NB4 (cell line): ENCODE measurements around the gene LRPPRC.
"Not testable (repeated sequence)": the region's sequence is repeated elsewhere in the genome, so short reads cannot be mapped to it uniquely, and the experiment has no call there.

ENCODE experiments used
- DNase-seq: peaks from one replicate; pipeline ENCODE4 v3.0.0; 2010; ENCODE audit warnings: low read depth
- H3K4me3 ChIP-seq: one replicate; pipeline ENCODE4 v1.5.1; 2011; ENCODE audit warnings: mild to moderate bottlenecking, low read depth, low read length, moderate library complexity
- MAX ChIP-seq: IDR thresholded peaks from 2 replicates; pipeline ENCODE4 v1.6.1; 2011; ENCODE audit warnings: low read depth, low read length
- MYC ChIP-seq: IDR thresholded peaks from 2 replicates; pipeline ENCODE4 v1.6.1; 2011; ENCODE audit warnings: low read depth, low read length
- POLR2A ChIP-seq: IDR thresholded peaks from 2 replicates; pipeline ENCODE4 v1.6.1; 2011; ENCODE audit warnings: mild to moderate bottlenecking; ENCODE audit not compliant: insufficient read length; ENCODE audit errors: extremely low read depth
- TF ChIP-seq, protein P1 (sequence below): IDR thresholded peaks from one replicate; pipeline ENCODE4 v1.5.1; 2012; ENCODE audit warnings: low read depth, low read length

The LRPPRC gene

DNA sequence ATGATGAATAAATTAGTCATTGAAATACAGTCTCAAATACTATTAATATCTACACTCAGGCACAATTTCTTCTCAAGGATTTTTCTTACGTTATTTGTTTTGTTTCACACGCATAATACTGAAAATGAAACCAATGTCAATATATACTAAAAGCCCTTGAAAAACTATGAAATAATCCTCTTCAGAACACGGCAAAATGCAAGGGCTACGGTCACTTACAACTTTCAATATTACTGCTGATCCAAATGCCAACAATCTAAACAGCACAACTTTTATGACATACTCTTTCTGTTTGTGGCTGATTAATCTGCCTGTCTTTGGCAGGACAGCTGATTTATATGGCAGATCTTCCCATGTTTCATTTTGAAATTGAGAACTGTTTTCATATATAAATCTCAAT is 68.3 kb downstream of the LRPPRC start:
- TF ChIP-seq POLR2A (no peak), MYC (no peak), MAX (no peak)
- TF ChIP-seq, protein P1, sequence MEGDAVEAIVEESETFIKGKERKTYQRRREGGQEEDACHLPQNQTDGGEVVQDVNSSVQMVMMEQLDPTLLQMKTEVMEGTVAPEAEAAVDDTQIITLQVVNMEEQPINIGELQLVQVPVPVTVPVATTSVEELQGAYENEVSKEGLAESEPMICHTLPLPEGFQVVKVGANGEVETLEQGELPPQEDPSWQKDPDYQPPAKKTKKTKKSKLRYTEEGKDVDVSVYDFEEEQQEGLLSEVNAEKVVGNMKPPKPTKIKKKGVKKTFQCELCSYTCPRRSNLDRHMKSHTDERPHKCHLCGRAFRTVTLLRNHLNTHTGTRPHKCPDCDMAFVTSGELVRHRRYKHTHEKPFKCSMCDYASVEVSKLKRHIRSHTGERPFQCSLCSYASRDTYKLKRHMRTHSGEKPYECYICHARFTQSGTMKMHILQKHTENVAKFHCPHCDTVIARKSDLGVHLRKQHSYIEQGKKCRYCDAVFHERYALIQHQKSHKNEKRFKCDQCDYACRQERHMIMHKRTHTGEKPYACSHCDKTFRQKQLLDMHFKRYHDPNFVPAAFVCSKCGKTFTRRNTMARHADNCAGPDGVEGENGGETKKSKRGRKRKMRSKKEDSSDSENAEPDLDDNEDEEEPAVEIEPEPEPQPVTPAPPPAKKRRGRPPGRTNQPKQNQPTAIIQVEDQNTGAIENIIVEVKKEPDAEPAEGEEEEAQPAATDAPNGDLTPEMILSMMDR = no peak
- no peak for DNase-seq
- H3K4me3 ChIP-seq = no peak overlapping the region

GRCh38 chr2:43925431-43925830 is 70.4 kb downstream of the LRPPRC start:
- DNase-seq = no peak
- TF ChIP-seq, protein P1 = no peak
- TF ChIP-seq MAX (no peak), MYC (no peak), POLR2A (no peak)
- no peak overlapping the region for H3K4me3 ChIP-seq

- TF ChIP-seq MAX = no peak
- TF ChIP-seq POLR2A = no peak
- TF ChIP-seq, protein P1 = no peak
- no peak for TF ChIP-seq MYC
- no peak overlapping the region for H3K4me3 ChIP-seq
- no peak for DNase-seq
Measured at GRCh38 chr2:43924463-43924862, 71.3 kb downstream of the LRPPRC start.

DNA sequence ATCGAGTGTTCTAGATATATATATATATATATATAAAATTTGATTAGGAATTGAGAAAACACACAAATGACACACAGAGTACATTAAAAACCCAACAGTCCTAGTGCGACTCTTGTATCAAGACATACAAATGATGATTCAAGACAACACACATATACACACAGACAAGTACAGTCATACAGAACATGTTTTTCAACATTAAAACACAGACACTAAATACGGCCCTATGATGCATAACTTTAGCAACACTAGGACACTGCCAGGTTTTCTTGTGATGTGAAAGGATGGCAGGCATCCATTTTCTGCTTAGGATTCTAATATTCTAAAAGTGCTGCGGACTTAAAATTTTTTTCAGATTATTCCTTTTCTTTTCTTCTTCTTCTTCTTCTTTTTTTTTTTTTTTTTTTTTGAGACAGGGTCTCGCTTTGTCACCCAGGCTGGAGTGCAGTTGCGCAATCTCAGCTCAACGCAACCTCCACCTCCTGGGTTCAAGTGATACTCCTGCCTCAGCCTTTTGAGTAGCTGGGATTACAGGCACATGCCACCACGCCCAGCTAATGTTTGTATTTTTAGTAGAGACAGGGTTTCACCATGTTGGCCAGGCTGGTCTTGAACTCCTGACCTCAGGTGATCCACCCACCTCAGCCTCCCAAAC is 84.5 kb downstream of the LRPPRC start:
- H3K4me3 ChIP-seq, DNase-seq: not testable (repeated sequence)

DNA sequence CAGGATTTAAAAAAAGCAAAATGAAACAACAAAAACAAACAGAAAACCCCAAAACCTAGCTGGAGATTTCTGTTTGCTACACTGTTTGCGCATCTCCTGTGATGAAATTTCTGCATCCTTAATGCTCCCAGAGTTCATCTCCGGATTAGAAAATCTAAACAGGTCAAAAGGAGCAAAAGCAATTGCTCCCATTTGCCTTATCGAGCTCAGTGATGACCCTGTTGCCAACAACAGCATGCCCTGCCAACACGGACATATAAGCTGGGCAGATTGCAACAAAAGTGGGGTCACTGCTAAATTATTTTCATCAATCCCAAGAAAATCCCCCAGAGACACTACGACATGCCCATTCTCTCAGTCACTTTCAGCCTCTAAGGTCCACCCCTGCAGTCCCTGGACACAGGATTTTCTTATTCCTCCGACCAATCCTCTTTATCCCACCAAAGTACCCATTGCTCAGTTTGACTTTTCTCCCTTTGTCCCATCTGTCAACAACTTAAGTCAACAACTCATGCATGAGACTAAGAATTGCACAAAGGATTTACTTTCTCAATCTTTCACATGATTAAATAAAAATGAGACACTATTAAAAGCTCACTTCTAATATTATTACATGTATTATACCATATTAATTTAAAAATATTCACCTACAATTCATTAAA is 89.2 kb downstream of the LRPPRC start:
- DNase-seq = no peak
- H3K4me3 ChIP-seq = no peak overlapping the region
- TF ChIP-seq POLR2A (no peak), MAX (no peak)

GRCh38 chr2:43905871-43906270 is 89.9 kb downstream of the LRPPRC start:
- no peak overlapping the region for H3K4me3 ChIP-seq
- no peak for DNase-seq
- TF ChIP-seq, protein P1 = no peak
- TF ChIP-seq MAX (no peak), MYC (no peak), POLR2A (no peak)

DNA sequence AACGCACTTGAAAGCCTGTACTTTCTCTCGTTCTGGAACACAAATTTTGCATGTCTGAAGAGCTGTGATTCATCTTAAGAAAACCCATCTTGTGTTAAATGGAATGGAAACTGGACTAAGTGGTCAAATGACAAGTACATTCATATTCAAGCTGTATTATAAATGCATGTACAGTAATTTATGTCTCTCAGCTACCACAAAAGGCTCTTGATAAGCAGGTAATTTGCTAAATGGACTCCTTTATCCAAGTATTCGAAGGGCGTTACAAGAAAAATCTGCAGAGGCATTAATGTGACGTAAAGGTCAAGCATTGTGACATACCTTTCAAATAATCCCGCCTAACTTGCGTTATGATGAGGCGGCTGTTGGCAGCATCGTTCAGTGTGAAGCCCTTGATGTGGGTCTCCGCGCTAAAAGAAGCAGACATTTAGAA is 90.4 kb downstream of the LRPPRC start:
- no peak overlapping the region for H3K4me3 ChIP-seq
- TF ChIP-seq POLR2A (no peak), MAX (no peak), MYC (no peak)
- TF ChIP-seq, protein P1 = no peak
- DNase-seq = no peak
